T-helper 1 cell treated with Interleukin-12 subunit alpha and Interleukin-12 subunit beta and Interleukin-4 antibody, amounts not matched to agents 30 μg/mL and 1 μg/mL, for 36 hours (primary cell): ENCODE data around the gene PSD4.

ENCODE experiments used
- H3K27ac Mint-ChIP-seq: one replicate; pipeline ENCODE4 v1.8.0; 2021; ENCODE audit warnings: mild to moderate bottlenecking, mixed read lengths
- H3K27me3 Mint-ChIP-seq: one replicate; pipeline ENCODE4 v1.8.0; 2021; ENCODE audit warnings: low read depth, mixed read lengths
- H3K36me3 Mint-ChIP-seq: one replicate; pipeline ENCODE4 v1.8.0; 2021; ENCODE audit warnings: low read depth, mixed read lengths
- H3K4me1 Mint-ChIP-seq: one replicate; pipeline ENCODE4 v1.8.0; 2021; ENCODE audit warnings: low read depth, mixed read lengths
- H3K4me3 Mint-ChIP-seq: one replicate; pipeline ENCODE4 v1.8.0; 2021; ENCODE audit warnings: mild to moderate bottlenecking, moderate library complexity, mixed read lengths
- H3K9me3 Mint-ChIP-seq: one replicate; pipeline ENCODE4 v1.8.0; 2021; ENCODE audit warnings: mixed read lengths

The PSD4 gene

GRCh38 chr2:113157897-113158753 lies 15.6 kb upstream of the PSD4 start:
- peak overlapping the region; percentile 70 for H3K27ac Mint-ChIP-seq
- H3K4me3 Mint-ChIP-seq = peak overlapping the region; percentile 83
- H3K27me3 Mint-ChIP-seq = peaks cover 11% of the 10 kb centered on the region
- no peaks in the 10 kb centered on the region for H3K9me3 Mint-ChIP-seq
- peaks cover 25% of the 10 kb centered on the region for H3K4me1 Mint-ChIP-seq
- H3K36me3 Mint-ChIP-seq = peaks cover 2% of the 10 kb centered on the region

GRCh38 chr2:113158884-113159553 lies 14.8 kb upstream of the PSD4 start:
- H3K36me3 Mint-ChIP-seq = peaks cover 2% of the 10 kb centered on the region
- no peaks in the 10 kb centered on the region for H3K9me3 Mint-ChIP-seq
- H3K27me3 Mint-ChIP-seq = peaks cover 11% of the 10 kb centered on the region
- peaks cover 25% of the 10 kb centered on the region for H3K4me1 Mint-ChIP-seq
- H3K4me3 Mint-ChIP-seq = no peak overlapping the region
- H3K27ac Mint-ChIP-seq = no peak overlapping the region

- no peak overlapping the region for H3K4me3 Mint-ChIP-seq
- H3K27ac Mint-ChIP-seq = no peak overlapping the region
- H3K9me3 Mint-ChIP-seq = no peaks in the 10 kb centered on the region
- peaks cover 27% of the 10 kb centered on the region for H3K4me1 Mint-ChIP-seq
- peaks cover 3% of the 10 kb centered on the region for H3K27me3 Mint-ChIP-seq
- peaks cover 2% of the 10 kb centered on the region for H3K36me3 Mint-ChIP-seq
Observed at GRCh38 chr2:113160248-113160647, 13.5 kb upstream of the PSD4 start.

- no peaks in the 10 kb centered on the region for H3K27me3 Mint-ChIP-seq
- peaks cover 28% of the 10 kb centered on the region for H3K4me1 Mint-ChIP-seq
- H3K27ac Mint-ChIP-seq = no peak overlapping the region
- peaks cover 2% of the 10 kb centered on the region for H3K36me3 Mint-ChIP-seq
- H3K4me3 Mint-ChIP-seq = no peak overlapping the region
- no peaks in the 10 kb centered on the region for H3K9me3 Mint-ChIP-seq
Observed at GRCh38 chr2:113160962-113161361, 12.8 kb upstream of the PSD4 start.

- Mint-ChIP-seq H3K4me3 (no peak overlapping the region), H3K4me1 (peaks cover 25% of the 10 kb centered on the region), H3K36me3 (peaks cover 2% of the 10 kb centered on the region), H3K27ac (no peak overlapping the region), H3K27me3 (no peaks in the 10 kb centered on the region), H3K9me3 (no peaks in the 10 kb centered on the region)
Observed at GRCh38 chr2:113162173-113162572, 11.6 kb upstream of the PSD4 start.

GRCh38 chr2:113162869-113163268 lies 10.9 kb upstream of the PSD4 start:
- H3K27ac Mint-ChIP-seq = no peak overlapping the region
- H3K27me3 Mint-ChIP-seq = no peaks in the 10 kb centered on the region
- H3K4me1 Mint-ChIP-seq = peaks cover 31% of the 10 kb centered on the region
- peaks cover 2% of the 10 kb centered on the region for H3K36me3 Mint-ChIP-seq
- H3K9me3 Mint-ChIP-seq = no peaks in the 10 kb centered on the region
- no peak overlapping the region for H3K4me3 Mint-ChIP-seq

GRCh38 chr2:113164215-113164929 lies 9.4 kb upstream of the PSD4 start:
- no peak overlapping the region for H3K4me3 Mint-ChIP-seq
- H3K27me3 Mint-ChIP-seq = no peaks in the 10 kb centered on the region
- no peaks in the 10 kb centered on the region for H3K9me3 Mint-ChIP-seq
- peaks cover 3% of the 10 kb centered on the region for H3K36me3 Mint-ChIP-seq
- H3K27ac Mint-ChIP-seq = no peak overlapping the region
- H3K4me1 Mint-ChIP-seq = peaks cover 36% of the 10 kb centered on the region

GRCh38 chr2:113164930-113165585 lies 8.7 kb upstream of the PSD4 start:
- no peak overlapping the region for H3K27ac Mint-ChIP-seq
- H3K4me3 Mint-ChIP-seq = no peak overlapping the region
- H3K36me3 Mint-ChIP-seq = peaks cover 7% of the 10 kb centered on the region

GRCh38 chr2:113166187-113166645 lies 7.6 kb upstream of the PSD4 start:
- Mint-ChIP-seq H3K27ac (no peak overlapping the region), H3K36me3 (peaks cover 10% of the 10 kb centered on the region), H3K4me3 (no peak overlapping the region), H3K27me3 (no peaks in the 10 kb centered on the region), H3K4me1 (peaks cover 44% of the 10 kb centered on the region), H3K9me3 (peaks cover 3% of the 10 kb centered on the region)

More at GRCh38 chr2:113164930-113165585, 8.7 kb upstream of the PSD4 start:
- Mint-ChIP-seq H3K4me1 (peaks cover 41% of the 10 kb centered on the region), H3K27me3 (no peaks in the 10 kb centered on the region), H3K9me3 (no peaks in the 10 kb centered on the region)

- Mint-ChIP-seq H3K27ac (peak overlapping the region; percentile 82), H3K4me3 (peak overlapping the region; percentile 47), H3K36me3 (peaks cover 17% of the 10 kb centered on the region)
Observed at GRCh38 chr2:113167115-113167932, 6.4 kb upstream of the PSD4 start.

GRCh38 chr2:113167962-113168340 lies 5.8 kb upstream of the PSD4 start:
- Mint-ChIP-seq H3K4me1 (peaks cover 51% of the 10 kb centered on the region), H3K27me3 (no peaks in the 10 kb centered on the region), H3K4me3 (peak overlapping the region; percentile 59), H3K36me3 (peaks cover 17% of the 10 kb centered on the region), H3K9me3 (peaks cover 6% of the 10 kb centered on the region), H3K27ac (peak overlapping the region; percentile 82)

More at GRCh38 chr2:113167115-113167932, 6.4 kb upstream of the PSD4 start:
- Mint-ChIP-seq H3K4me1 (peaks cover 51% of the 10 kb centered on the region), H3K9me3 (peaks cover 6% of the 10 kb centered on the region), H3K27me3 (no peaks in the 10 kb centered on the region)

GRCh38 chr2:113169002-113169530 lies 4.7 kb upstream of the PSD4 start:
- H3K9me3 Mint-ChIP-seq = peaks cover 6% of the 10 kb centered on the region
- H3K4me1 Mint-ChIP-seq = peaks cover 58% of the 10 kb centered on the region
- H3K27ac Mint-ChIP-seq = peak overlapping the region; percentile 82
- H3K36me3 Mint-ChIP-seq = peaks cover 22% of the 10 kb centered on the region
- H3K4me3 Mint-ChIP-seq = peak overlapping the region; percentile 59
- H3K27me3 Mint-ChIP-seq = no peaks in the 10 kb centered on the region

GRCh38 chr2:113169586-113169985 lies 4.2 kb upstream of the PSD4 start:
- H3K4me3 Mint-ChIP-seq = no peak overlapping the region
- H3K4me1 Mint-ChIP-seq = peaks cover 56% of the 10 kb centered on the region
- peaks cover 6% of the 10 kb centered on the region for H3K9me3 Mint-ChIP-seq
- peaks cover 26% of the 10 kb centered on the region for H3K36me3 Mint-ChIP-seq
- H3K27ac Mint-ChIP-seq = peak overlapping the region; percentile 74
- no peaks in the 10 kb centered on the region for H3K27me3 Mint-ChIP-seq
